IPS-15b (cell line): ENCODE data around the gene TTI1.

ENCODE experiments used
- H3K27me3 ChIP-seq: one replicate; pipeline ENCODE4 v1.6.1; 2013; ENCODE audit warnings: low read length; ENCODE audit not compliant: control insufficient read depth, insufficient read depth
- H3K36me3 ChIP-seq: one replicate; pipeline ENCODE4 v1.6.1; 2013; ENCODE audit warnings: low read length; ENCODE audit not compliant: control insufficient read depth, insufficient read depth
- H3K4me1 ChIP-seq: one replicate; pipeline ENCODE4 v1.6.1; 2013; ENCODE audit warnings: mild to moderate bottlenecking, low read length; ENCODE audit not compliant: control insufficient read depth, insufficient read depth
- H3K4me3 ChIP-seq: one replicate; pipeline ENCODE4 v1.5.1; 2013; ENCODE audit warnings: low read depth, low read length
- H3K9ac ChIP-seq: one replicate; pipeline ENCODE4 v1.6.1; 2013; ENCODE audit warnings: low read depth, mild to moderate bottlenecking, low read length
- H3K9me3 ChIP-seq: one replicate; pipeline ENCODE4 v1.6.1; 2013; ENCODE audit warnings: mild to moderate bottlenecking, low read length; ENCODE audit not compliant: control insufficient read depth, insufficient read depth

The TTI1 gene

GRCh38 chr20:38066969-38067716, 33.9 kb upstream of the TTI1 start:
- H3K4me3 ChIP-seq: no peak overlapping the region
- H3K27me3 ChIP-seq: no peaks in the 10 kb centered on the region
- no peaks in the 10 kb centered on the region for H3K9me3 ChIP-seq
- H3K36me3 ChIP-seq: peaks cover 22% of the 10 kb centered on the region
- no peak overlapping the region for H3K9ac ChIP-seq
- no peaks in the 10 kb centered on the region for H3K4me1 ChIP-seq

DNA sequence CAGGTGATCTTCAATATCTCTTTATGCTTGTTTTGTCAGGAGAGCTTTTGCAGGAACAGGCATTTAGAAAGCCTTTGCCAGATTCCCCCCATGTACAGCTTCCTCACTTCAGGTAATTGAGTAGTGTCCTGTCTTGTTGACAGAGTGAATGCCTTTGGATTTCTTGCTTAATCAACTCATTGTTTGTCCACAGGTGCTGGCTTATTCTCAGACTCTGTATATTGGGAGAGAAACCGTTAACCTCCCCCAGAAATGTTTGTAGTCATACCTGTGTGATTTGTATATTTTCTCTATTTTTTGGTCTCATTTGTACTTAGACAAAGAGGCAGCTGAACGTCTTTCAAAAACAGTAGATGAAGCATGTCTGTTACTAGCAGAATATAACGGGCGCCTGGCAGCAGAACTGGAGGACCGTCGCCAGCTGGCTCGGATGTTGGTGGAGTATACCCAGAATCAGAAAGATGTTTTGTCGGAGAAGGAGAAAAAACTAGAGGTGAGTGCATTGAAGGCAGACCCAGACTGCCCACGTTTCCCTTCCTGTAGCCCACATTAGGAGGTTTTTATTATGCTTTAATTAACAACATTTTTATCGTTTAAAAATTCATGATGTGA, 32.6 kb upstream of the TTI1 start:
- H3K27me3 ChIP-seq: no peaks in the 10 kb centered on the region
- no peaks in the 10 kb centered on the region for H3K4me1 ChIP-seq
- no peaks in the 10 kb centered on the region for H3K9me3 ChIP-seq
- no peak overlapping the region for H3K9ac ChIP-seq
- H3K36me3 ChIP-seq: peaks cover 27% of the 10 kb centered on the region
- no peak overlapping the region for H3K4me3 ChIP-seq

DNA sequence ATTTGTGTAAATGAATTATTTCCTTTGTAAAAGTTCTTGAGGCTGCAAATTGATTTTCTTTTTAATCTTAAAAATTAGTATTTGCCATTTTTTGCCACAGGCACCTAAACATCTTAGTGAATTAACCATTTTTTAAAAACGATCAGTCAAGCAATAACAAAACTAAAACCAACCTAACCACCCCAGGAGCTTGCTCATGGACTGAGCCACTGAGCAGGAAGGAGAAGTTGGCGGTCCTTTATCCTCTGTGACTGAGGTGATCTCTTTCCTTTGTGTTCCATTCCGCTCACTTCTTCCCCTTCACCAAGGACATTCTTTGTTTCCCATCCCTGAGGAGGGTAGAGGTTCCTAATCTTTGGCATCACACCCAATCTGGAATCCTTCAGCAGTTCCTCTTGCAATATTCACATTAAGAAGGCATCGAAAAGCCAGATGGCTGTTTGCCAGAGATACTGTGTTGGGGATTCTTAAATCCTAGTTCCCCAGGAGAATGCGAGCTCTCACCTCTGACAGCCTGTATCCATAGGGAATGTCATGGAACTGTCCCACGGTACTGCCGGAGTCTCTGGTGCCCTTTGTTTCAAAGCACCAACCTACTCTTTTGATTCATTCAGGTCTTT, 30.8 kb upstream of the TTI1 start:
- Histone ChIP-seq H3K9me3 (no peaks in the 10 kb centered on the region), H3K36me3 (peaks cover 42% of the 10 kb centered on the region), H3K9ac (no peak overlapping the region), H3K4me3 (no peak overlapping the region), H3K27me3 (no peaks in the 10 kb centered on the region), H3K4me1 (no peaks in the 10 kb centered on the region)

GRCh38 chr20:38062890-38063289, 29.6 kb upstream of the TTI1 start:
- Histone ChIP-seq H3K9me3 (no peaks in the 10 kb centered on the region), H3K36me3 (peaks cover 46% of the 10 kb centered on the region), H3K9ac (no peak overlapping the region), H3K27me3 (no peaks in the 10 kb centered on the region), H3K4me1 (no peaks in the 10 kb centered on the region), H3K4me3 (no peak overlapping the region)

DNA sequence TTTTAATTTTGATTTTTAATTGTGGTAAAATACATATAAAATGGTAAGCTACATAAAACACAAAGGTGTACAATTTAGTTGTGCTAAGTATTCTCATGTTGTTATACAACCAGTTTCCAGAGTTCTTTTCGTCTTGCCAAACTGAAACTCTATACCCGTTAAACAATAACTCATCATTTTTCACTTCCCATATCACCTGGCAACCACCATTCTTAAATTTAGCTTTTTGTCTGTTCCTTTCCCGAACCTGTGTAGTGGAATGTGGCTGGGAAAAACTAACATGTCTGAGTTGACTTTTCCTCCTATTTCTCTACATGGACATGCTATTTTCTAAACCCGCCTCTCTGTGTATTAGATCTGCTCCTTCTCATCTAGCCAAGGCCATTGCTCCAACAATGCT, 27.9 kb upstream of the TTI1 start:
- Histone ChIP-seq H3K9ac (no peak overlapping the region), H3K36me3 (peaks cover 34% of the 10 kb centered on the region), H3K4me3 (no peak overlapping the region)

GRCh38 chr20:38060536-38060935, 27.3 kb upstream of the TTI1 start:
- H3K9ac ChIP-seq: no peak overlapping the region
- H3K27me3 ChIP-seq: no peaks in the 10 kb centered on the region
- no peaks in the 10 kb centered on the region for H3K9me3 ChIP-seq
- no peaks in the 10 kb centered on the region for H3K4me1 ChIP-seq
- no peak overlapping the region for H3K4me3 ChIP-seq
- peaks cover 31% of the 10 kb centered on the region for H3K36me3 ChIP-seq

More for the DNA sequence above, 27.9 kb upstream of the TTI1 start:
- no peaks in the 10 kb centered on the region for H3K27me3 ChIP-seq
- H3K4me1 ChIP-seq: no peaks in the 10 kb centered on the region
- H3K9me3 ChIP-seq: no peaks in the 10 kb centered on the region

DNA sequence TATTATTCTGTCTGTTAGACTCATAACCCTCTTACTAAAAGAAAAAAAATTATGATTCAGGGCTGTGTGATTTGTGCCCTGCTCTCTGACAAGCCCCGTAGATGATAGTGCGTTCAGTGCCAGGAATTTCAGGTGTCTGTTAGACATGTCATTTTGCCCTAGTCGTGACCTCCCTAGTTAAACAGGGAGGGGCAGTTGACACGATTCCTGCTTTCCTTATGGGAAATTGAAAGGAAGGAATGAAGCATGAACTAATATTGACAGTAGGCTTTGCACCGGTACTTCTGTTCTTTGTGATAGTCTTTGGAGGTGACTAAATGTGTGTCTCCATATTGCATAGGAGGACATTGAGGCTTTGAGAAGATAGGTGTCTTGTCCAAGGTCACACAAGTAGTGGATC, 26.6 kb upstream of the TTI1 start:
- Histone ChIP-seq H3K9me3 (no peaks in the 10 kb centered on the region), H3K36me3 (peaks cover 31% of the 10 kb centered on the region), H3K4me1 (no peaks in the 10 kb centered on the region), H3K9ac (no peak overlapping the region), H3K4me3 (no peak overlapping the region), H3K27me3 (no peaks in the 10 kb centered on the region)

GRCh38 chr20:38057351-38057972, 24.2 kb upstream of the TTI1 start:
- H3K9me3 ChIP-seq: no peaks in the 10 kb centered on the region

GRCh38 chr20:38055848-38056247, 22.6 kb upstream of the TTI1 start:
- Histone ChIP-seq H3K27me3 (no peaks in the 10 kb centered on the region), H3K9me3 (no peaks in the 10 kb centered on the region), H3K4me1 (no peaks in the 10 kb centered on the region), H3K4me3 (no peak overlapping the region), H3K9ac (no peak overlapping the region), H3K36me3 (peaks cover 19% of the 10 kb centered on the region)

More at GRCh38 chr20:38057351-38057972, 24.2 kb upstream of the TTI1 start:
- H3K9ac ChIP-seq: no peak overlapping the region
- peaks cover 24% of the 10 kb centered on the region for H3K36me3 ChIP-seq
- H3K4me3 ChIP-seq: no peak overlapping the region
- H3K27me3 ChIP-seq: no peaks in the 10 kb centered on the region
- H3K4me1 ChIP-seq: no peaks in the 10 kb centered on the region

- no peaks in the 10 kb centered on the region for H3K4me1 ChIP-seq
- H3K9me3 ChIP-seq: no peaks in the 10 kb centered on the region
- H3K36me3 ChIP-seq: peaks cover 16% of the 10 kb centered on the region
- H3K27me3 ChIP-seq: no peaks in the 10 kb centered on the region
- no peak overlapping the region for H3K4me3 ChIP-seq
- no peak overlapping the region for H3K9ac ChIP-seq
Observed at GRCh38 chr20:38055294-38055693, 22.0 kb upstream of the TTI1 start.

GRCh38 chr20:38054647-38055046, 21.4 kb upstream of the TTI1 start:
- Histone ChIP-seq H3K27me3 (no peaks in the 10 kb centered on the region), H3K4me1 (no peaks in the 10 kb centered on the region), H3K9ac (no peak overlapping the region), H3K4me3 (no peak overlapping the region), H3K36me3 (peaks cover 10% of the 10 kb centered on the region), H3K9me3 (no peaks in the 10 kb centered on the region)
